ENCODE data around the gene TSBP1.
"Not testable (repeated sequence)": the region's sequence is repeated elsewhere in the genome, so short reads cannot be mapped to it uniquely, and the experiment has no call there.

Gene TSBP1

GRCh38 chr6:32371229-32371628 is 474 bp downstream of the TSBP1 start:
- no peak for DNase-seq

- DNase-seq: no peak
Measured at GRCh38 chr6:32370505-32370904, 1.2 kb downstream of the TSBP1 start.

- DNase-seq: peak; percentile 85
Measured at GRCh38 chr6:32369660-32370059, 2.0 kb downstream of the TSBP1 start.

GRCh38 chr6:32367644-32368043 is 4.1 kb downstream of the TSBP1 start:
- DNase-seq: no peak

- DNase-seq: not testable (repeated sequence)
Measured at GRCh38 chr6:32359225-32359624, 12.5 kb downstream of the TSBP1 start.

- DNase-seq: not testable (repeated sequence)
Measured at GRCh38 chr6:32358548-32358947, 13.2 kb downstream of the TSBP1 start.

- DNase-seq: no peak
Measured at GRCh38 chr6:32355018-32355417, 16.7 kb downstream of the TSBP1 start.

GRCh38 chr6:32353348-32353747 is 18.4 kb downstream of the TSBP1 start:
- no peak for DNase-seq

GRCh38 chr6:32340242-32340641 is 31.5 kb downstream of the TSBP1 start:
- DNase-seq: no peak

- DNase-seq: no peak
Measured at GRCh38 chr6:32337186-32337805, 34.4 kb downstream of the TSBP1 start.

GRCh38 chr6:32332433-32332832 is 39.3 kb downstream of the TSBP1 start:
- DNase-seq: no peak

- DNase-seq: no peak
Measured at GRCh38 chr6:32329141-32329540, 42.6 kb downstream of the TSBP1 start.

- DNase-seq: no peak
Measured at GRCh38 chr6:32327103-32327502, 44.6 kb downstream of the TSBP1 start.

GRCh38 chr6:32318501-32318900 is 53.2 kb downstream of the TSBP1 start:
- no peak for DNase-seq

GRCh38 chr6:32317541-32317940 is 54.2 kb downstream of the TSBP1 start:
- no peak for DNase-seq

GRCh38 chr6:32313964-32314363 is 57.7 kb downstream of the TSBP1 start:
- DNase-seq: no peak

- peak; percentile 20 for DNase-seq
Measured at GRCh38 chr6:32298632-32299336, 72.9 kb downstream of the TSBP1 start.

GRCh38 chr6:32294980-32295379 is 76.7 kb downstream of the TSBP1 start:
- not testable (repeated sequence) for DNase-seq

GRCh38 chr6:32294566-32294965 is 77.1 kb downstream of the TSBP1 start:
- no peak for DNase-seq

GRCh38 chr6:32293695-32294094 is 78.0 kb downstream of the TSBP1 start:
- DNase-seq: no peak

- DNase-seq: no peak
Measured at GRCh38 chr6:32291543-32291942, 80.2 kb downstream of the TSBP1 start.

- DNase-seq: peak; percentile 56
Measured at GRCh38 chr6:32290886-32291450, 80.7 kb downstream of the TSBP1 start.

GRCh38 chr6:32288426-32288825 is 83.3 kb downstream of the TSBP1 start:
- no peak for DNase-seq
